Right cardiac atrium (tissue), 5 donors: ENCODE results near the gene CGB3. TPM values are rescaled to one million over a fixed set of nuclear protein-coding genes. Genes with fewer than 3 reads are reported as not detected.

Experiments
- ATAC-seq, 2 donors: fragments of 200-7000 bp; cut with Tn5 transposase; one replicate each; pipeline versions ENCODE4 v1.8.0 to v1.9.1; 2020; ENCODE audit warnings: moderate library complexity in 2 of 2, mild to moderate bottlenecking in 1 of 2
- DNase-seq, 3 donors: peaks; one replicate each; pipeline ENCODE4 v3.0.0-alpha.2; 2020
- H3K27ac ChIP-seq: one replicate; pipeline ENCODE4 v1.5.1; 2013; ENCODE audit warnings: mild to moderate bottlenecking, low read length, control low read depth, moderate library complexity
- H3K27me3 ChIP-seq: one replicate; pipeline ENCODE4 v1.6.1; 2013; ENCODE audit not compliant: control insufficient read depth, insufficient read depth
- H3K4me1 ChIP-seq: one replicate; pipeline ENCODE4 v1.6.1; 2013; ENCODE audit warnings: low read length; ENCODE audit not compliant: control insufficient read depth, insufficient read depth
- H3K4me3 ChIP-seq: one replicate; pipeline ENCODE4 v1.5.1; 2013; ENCODE audit warnings: low read length, control low read depth
- H3K9me3 ChIP-seq: one replicate; pipeline ENCODE4 v1.6.1; 2013; ENCODE audit warnings: low read length; ENCODE audit not compliant: control insufficient read depth
- WGBS: extraction: QIAGEN DNeasy Blood & Tissue Kit; methylation state at CpG from one replicate; pipeline ENCODE4 v1.1.7; 2013; 5-methylcytosine and 5-hydroxymethylcytosine counted together
- intact Hi-C, 4 donors: fragments of 100-400 bp; cut with DNase I; formaldehyde crosslinking; loops; one replicate each; pipeline versions ENCODE4 v1.11.0 to v1.14.0; 2022 to 2023
- polyA plus RNA-seq: library from polyadenylated mRNA; stranded (reverse); fragments of 200-250 nt; gene quantifications from one replicate; pipeline ENCODE4 v1.2.3, GENCODE V29; 2013
- total RNA-seq, 4 donors: library from RNA; stranded (reverse); fragmentation: NEBNext Ultra II Directional; extraction: Animal tissue kit (Norgen Biotek cat#: 25700); gene quantifications; one replicate each; pipeline ENCODE4 v1.2.1, GENCODE V29; 2021
- donor health status: healthy with polysubstance abuse.
- donor health status: DM: no; HTN: yes; CAD: no.
- donor health status: DM: no; HTN: no; CAD: no.
- donor health status: DM: no; HTN: yes; CAD: no; lungs with severe emphysema.
- donor health status: DM: yes; HTN: yes; CAD: no.

CGB3 gene
- total and polyA plus RNA-seq, 5 donors: not detected

DNA sequence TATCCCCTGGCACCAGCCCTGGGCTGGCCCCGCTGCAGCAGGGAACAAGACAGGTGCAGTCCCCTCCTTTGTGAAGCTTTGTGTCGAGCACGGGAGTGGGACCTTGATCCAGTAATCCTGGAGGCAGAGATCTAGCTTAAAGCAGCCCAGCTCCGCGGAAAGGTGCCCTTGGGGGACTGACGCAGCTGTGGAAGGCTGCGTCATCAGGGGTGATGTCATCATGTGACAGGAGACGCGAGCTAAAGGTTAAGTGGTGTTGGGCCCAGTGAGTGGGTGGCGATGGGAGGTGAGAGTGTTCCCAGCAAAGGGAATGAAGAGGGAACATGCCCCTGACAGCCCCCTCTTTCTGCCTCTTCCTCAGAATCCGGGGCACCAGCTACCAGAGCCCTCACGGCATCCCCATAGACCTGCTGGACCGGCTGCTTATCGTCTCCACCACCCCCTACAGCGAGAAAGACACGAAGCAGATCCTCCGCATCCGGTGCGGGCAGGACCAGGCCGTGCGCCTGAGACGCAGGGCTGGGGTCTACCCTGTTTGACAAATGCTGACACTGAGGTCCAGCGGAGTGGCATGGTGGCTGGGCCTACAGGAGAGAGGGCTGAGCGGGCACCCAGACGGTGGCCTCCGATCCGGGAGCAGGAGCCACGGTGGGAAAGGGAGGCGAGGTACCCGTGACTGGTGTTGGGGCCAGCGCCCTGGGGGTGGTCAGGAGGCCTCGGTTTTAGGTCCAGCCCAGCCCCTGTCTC is 9.8 kb downstream of the CGB3 start:
- WGBS: 88% methylated on average over 32 of the region's 32 CpGs
- H3K9me3 ChIP-seq: no peaks in the 10 kb centered on the region
- DNase-seq (peak in 1 of 3 donors; percentile 33), ATAC-seq (no peak)
- no peaks in the 10 kb centered on the region for H3K27me3 ChIP-seq
- H3K4me1 ChIP-seq: no peaks in the 10 kb centered on the region
- H3K27ac ChIP-seq: no peak overlapping the region
- H3K4me3 ChIP-seq: no peak overlapping the region
- intact Hi-C loops: no loop called here

DNA sequence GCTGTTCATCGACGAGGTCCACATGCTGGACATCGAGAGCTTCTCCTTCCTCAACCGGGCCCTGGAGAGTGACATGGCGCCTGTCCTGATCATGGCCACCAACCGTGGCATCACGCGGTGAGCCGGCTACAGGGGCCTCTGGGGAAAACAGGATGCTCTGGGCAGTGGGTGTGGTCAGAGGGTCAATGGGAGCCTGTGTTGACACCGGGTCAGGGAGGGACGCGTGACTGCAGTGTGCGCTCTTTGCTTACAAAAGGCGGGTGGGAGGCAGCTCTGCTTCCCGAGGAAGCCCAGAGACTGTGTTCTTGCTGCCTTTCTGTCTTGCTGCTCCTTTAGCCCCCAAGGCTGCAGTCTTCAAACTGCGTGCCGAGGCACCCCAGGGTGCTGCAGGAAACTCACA is 12.9 kb downstream of the CGB3 start:
- WGBS: 85% methylated on average over 17 of the region's 17 CpGs
- H3K4me3 ChIP-seq: no peak overlapping the region
- DNase-seq: no peak
- no peaks in the 10 kb centered on the region for H3K4me1 ChIP-seq
- H3K9me3 ChIP-seq: no peaks in the 10 kb centered on the region
- no peak for ATAC-seq
- H3K27me3 ChIP-seq: no peaks in the 10 kb centered on the region
- H3K27ac ChIP-seq: no peak overlapping the region
- intact Hi-C loops: no loop called here

DNA sequence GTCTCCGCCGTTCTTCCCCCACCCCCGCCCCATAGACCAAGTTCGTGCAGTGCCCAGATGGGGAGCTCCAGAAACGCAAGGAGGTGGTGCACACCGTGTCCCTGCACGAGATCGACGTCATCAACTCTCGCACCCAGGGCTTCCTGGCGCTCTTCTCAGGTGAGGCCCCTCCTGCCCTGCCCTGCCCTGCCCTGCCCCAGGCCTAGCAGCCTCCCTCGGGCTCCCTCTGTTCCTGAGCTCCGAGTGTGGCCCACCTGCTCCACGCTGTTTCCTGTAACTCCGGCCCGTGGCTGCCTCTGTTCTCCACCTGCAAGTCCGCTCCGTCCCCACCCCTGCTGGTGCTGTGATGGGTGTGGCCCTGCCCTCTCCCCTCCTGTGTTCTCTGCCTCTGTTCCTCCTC is 13.7 kb downstream of the CGB3 start:
- no peaks in the 10 kb centered on the region for H3K9me3 ChIP-seq
- ATAC-seq (no peak), DNase-seq (no peak)
- intact Hi-C loops: no loop called here
- H3K27ac ChIP-seq: no peak overlapping the region
- no peaks in the 10 kb centered on the region for H3K4me1 ChIP-seq
- WGBS: 92% methylated on average over 18 of the region's 18 CpGs
- no peaks in the 10 kb centered on the region for H3K27me3 ChIP-seq
- H3K4me3 ChIP-seq: no peak overlapping the region

DNA sequence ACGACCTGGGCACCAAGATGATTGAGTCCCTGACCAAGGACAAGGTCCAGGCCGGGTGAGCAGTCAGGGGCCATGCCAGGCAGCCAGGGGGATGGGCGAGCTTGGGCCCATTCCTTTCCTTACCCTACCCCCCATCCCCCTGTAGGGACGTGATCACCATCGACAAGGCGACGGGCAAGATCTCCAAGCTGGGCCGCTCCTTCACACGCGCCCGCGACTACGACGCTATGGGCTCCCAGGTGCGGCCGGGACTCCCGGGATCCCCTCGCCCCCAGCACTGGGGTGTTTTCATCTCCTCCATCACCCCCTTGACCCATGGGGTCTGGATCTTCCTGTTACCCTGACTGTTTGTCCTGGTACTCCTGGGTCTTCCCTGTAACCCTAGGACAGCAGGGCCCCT is 14.3 kb downstream of the CGB3 start:
- DNase-seq (no peak), ATAC-seq (no peak)
- H3K9me3 ChIP-seq: no peaks in the 10 kb centered on the region
- WGBS: 94% methylated on average over 18 of the region's 18 CpGs
- no peak overlapping the region for H3K4me3 ChIP-seq
- H3K4me1 ChIP-seq: no peaks in the 10 kb centered on the region
- intact Hi-C loops: no loop called here
- no peaks in the 10 kb centered on the region for H3K27me3 ChIP-seq
- no peak overlapping the region for H3K27ac ChIP-seq

DNA sequence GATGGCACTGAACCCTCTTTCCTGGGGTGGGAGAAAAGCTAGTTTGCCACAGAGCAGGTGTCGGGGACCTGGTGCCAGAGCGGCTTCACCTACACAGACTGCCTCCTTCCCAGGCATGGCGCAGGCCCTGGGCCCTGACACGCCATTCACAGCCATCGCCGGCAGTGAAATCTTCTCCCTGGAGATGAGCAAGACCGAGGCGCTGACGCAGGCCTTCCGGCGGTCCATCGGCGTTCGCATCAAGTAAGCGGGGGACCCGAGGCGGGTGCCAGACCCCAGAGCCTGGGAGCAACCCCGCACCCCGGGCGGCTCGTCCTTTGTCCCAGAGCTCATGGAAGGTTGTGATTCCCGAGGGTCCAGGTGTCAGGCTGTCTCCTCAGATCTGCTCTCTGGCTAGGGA is 17.2 kb downstream of the CGB3 start:
- no peak for DNase-seq
- no peaks in the 10 kb centered on the region for H3K4me1 ChIP-seq
- ATAC-seq: no peak
- 97% methylated on average over 22 of the region's 22 CpGs for WGBS
- no peaks in the 10 kb centered on the region for H3K27me3 ChIP-seq
- no peak overlapping the region for H3K4me3 ChIP-seq
- H3K27ac ChIP-seq: no peak overlapping the region
- intact Hi-C loops: no loop called here
- no peaks in the 10 kb centered on the region for H3K9me3 ChIP-seq

DNA sequence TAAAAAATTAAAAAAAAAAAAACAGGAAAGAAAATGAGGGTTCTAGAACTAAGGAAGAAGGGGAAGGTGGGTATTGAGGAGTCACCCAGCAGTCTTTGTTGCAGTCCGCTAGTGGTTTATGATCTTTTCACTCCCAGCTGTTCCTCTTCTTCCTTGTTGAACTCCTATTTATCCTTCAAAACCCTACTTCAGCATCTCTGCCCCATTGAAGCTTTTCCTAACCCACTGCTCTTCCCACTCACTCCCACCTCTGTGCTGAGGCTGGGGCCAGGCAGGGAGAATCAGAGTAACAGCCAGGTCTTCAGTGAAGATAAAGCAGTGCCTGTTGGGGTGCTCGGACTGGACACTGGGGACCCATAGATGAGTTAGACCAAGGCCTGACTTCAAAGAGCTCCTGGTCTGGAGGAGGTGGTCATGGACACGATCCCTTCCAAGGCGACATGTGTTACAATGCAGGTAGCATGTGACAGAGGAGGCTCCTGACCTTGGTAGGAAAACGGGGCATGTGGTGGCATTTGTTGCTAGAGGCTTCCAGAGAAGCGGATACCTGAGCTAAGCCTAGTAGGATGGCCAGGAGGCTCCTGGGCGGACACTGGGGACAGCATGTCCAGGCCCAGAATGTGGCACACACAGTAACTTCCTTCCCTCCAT is 19.0 kb downstream of the CGB3 start:
- WGBS: 96% methylated on average over 7 of the region's 7 CpGs
- intact Hi-C loops: no loop called here

DNA sequence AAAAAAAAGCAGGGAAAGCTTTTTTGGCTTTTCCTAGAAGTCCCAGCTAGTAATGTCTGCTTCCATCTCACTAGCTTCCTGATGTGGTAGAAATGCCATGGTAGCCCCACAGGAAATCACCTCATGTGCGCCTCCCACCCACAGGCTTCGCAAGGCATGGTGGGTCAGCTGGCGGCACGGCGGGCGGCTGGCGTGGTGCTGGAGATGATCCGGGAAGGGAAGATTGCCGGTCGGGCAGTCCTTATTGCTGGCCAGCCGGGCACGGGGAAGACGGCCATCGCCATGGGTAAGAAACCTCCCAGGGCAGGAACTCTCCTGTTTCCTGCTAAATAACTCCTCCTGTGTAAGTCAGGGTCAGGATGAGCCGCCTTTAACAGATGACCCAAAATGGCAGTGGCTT is 20.0 kb downstream of the CGB3 start:
- H3K4me1 ChIP-seq: no peaks in the 10 kb centered on the region
- intact Hi-C loops: no loop called here
- WGBS: 98% methylated on average over 15 of the region's 15 CpGs
- no peak overlapping the region for H3K27ac ChIP-seq
- no peaks in the 10 kb centered on the region for H3K27me3 ChIP-seq
- no peak overlapping the region for H3K4me3 ChIP-seq
- ATAC-seq (no peak), DNase-seq (no peak)
- no peaks in the 10 kb centered on the region for H3K9me3 ChIP-seq

More for the DNA sequence above, 19.0 kb downstream of the CGB3 start:
- no peak for ATAC-seq
- Histone ChIP-seq H3K9me3 (no peaks in the 10 kb centered on the region), H3K4me3 (no peak overlapping the region), H3K4me1 (no peaks in the 10 kb centered on the region), H3K27ac (no peak overlapping the region), H3K27me3 (no peaks in the 10 kb centered on the region)
- no peak for DNase-seq

DNA sequence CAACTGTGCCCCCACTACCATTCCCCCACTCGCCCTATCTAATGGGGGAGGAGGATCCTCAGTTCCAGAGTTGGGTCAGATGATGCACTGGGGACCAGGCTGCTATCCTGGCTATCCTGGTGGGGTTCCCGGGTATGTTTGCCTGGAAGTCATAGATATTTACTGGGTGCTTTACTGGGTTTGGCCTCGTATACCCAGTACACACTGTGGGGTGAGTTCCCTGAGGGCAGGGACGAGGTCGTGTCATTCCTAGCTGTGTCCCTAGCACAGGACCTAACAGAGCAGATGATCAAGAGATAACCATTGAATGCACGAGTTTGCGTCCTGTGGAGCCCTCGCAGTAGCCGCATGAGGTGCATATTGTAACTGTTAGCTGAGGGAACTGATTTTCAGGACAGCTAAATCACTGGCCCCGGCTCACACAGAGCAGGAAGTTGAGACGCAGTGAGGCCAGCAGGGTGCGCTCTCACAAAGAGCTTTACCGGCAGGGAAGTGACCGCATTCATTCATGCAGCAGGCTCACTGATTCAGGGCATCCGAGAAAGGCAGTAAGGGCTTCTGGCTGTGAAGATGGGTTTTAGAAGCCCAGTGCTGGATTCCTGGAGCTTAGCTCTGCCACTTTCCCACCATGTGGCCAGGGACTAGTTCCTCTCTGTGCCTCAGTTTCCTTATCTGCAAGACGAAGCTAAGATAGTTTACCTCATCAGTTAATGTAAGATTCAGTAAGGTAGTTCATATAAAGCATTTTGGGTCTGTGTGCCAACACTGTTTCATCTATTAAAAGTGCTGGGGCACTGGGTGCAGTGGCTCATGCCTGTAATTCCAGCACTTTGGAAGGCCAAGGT is 24.4 kb downstream of the CGB3 start:
- H3K4me3 ChIP-seq: no peak overlapping the region
- 56% methylated on average over 16 of the region's 16 CpGs for whole genome bisulfite sequencing
- DNase-seq (peak in 1 of 3 donors; percentile 68), ATAC-seq (peak; percentile 37 to 39)
- H3K27me3 ChIP-seq: no peaks in the 10 kb centered on the region
- intact Hi-C loops: no loop called here
- H3K27ac ChIP-seq: no peak overlapping the region
- H3K9me3 ChIP-seq: no peaks in the 10 kb centered on the region
- H3K4me1 ChIP-seq: no peaks in the 10 kb centered on the region

DNA sequence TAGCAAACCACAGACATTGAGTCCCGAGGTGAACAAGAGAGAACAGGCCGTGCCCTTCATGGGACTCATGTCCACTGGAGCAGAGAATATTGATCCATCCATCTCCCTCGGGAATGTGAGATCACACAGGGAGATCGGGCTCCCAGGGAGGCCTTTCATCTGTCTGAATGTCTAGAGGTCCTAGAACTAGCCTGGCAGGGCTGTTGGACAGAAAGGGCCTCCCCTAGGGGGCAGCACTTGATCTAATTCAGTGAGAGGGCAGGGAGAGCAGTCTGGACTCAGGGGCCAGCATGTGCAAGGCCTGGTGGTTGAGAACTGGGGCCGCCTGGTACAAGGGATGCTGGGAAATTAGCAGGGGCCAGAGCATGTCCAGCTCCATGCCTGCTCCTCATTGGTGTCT is 26.2 kb downstream of the CGB3 start:
- Histone ChIP-seq H3K27me3 (no peaks in the 10 kb centered on the region), H3K4me3 (no peak overlapping the region), H3K4me1 (peaks cover 2% of the 10 kb centered on the region), H3K27ac (no peak overlapping the region), H3K9me3 (no peaks in the 10 kb centered on the region)
- peak in 1 of 3 donors; percentile 67 for DNase-seq
- WGBS: 76% methylated on average over 5 of the region's 5 CpGs
- no peak for ATAC-seq
- intact Hi-C loops: no loop called here

DNA sequence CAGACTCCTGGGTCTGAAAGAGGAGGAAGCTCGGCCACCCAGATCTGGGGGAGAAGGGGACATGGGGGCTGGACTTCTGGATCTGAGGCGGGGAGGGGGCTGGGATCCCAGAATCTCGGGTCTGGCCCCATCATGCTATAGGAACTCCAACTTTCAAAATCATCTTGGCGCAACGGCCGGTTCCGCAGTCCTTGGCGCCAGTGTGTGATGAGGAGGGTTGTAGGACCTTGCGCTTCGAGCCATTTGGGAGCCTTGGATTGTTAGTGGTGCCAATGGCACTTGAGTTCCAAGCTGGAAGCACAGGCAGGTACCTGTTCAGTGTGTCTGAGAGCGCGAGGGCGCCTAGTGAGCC is 30.1 kb downstream of the CGB3 start:
- intact Hi-C loops: no loop called here
- Histone ChIP-seq H3K4me1 (peaks cover 12% of the 10 kb centered on the region), H3K27ac (peak overlapping the region; percentile 82), H3K9me3 (no peaks in the 10 kb centered on the region), H3K27me3 (no peaks in the 10 kb centered on the region), H3K4me3 (peak overlapping the region; percentile 64)
- ATAC-seq (no peak), DNase-seq (no peak)
- WGBS: 2% methylated on average over 13 of the region's 13 CpGs
